Neural cell (in vitro differentiated cells): ENCODE results near the gene SND1. TPM values are rescaled to one million over a fixed set of nuclear protein-coding genes. Genes with fewer than 3 reads are reported as not detected.

ENCODE experiments used
- H2AFZ ChIP-seq: fragments of 200-600, 300-800 bp; sonication (generic), shearing (Covaris generic); 2 replicates; pipeline ENCODE4 v1.6.0; 2014; ENCODE audit warnings: low read depth, mild to moderate bottlenecking, antibody characterized with exemption, low read length, moderate library complexity
- H3F3A ChIP-seq: fragments of 200-600 bp; shearing (Covaris generic); 2 replicates; pipeline ENCODE4 v1.6.1; 2016; ENCODE audit warnings: mild to moderate bottlenecking, moderate library complexity, mixed read lengths, antibody characterized with exemption, low read length; ENCODE audit not compliant: insufficient read depth, poor library complexity, severe bottlenecking
- H3K27ac ChIP-seq: fragments of 200-600, 300-800 bp; sonication (generic), shearing (Covaris generic); 2 replicates; pipeline ENCODE4 v1.5.1; 2014; ENCODE audit warnings: mild to moderate bottlenecking, low read length, moderate library complexity
- H3K27me3 ChIP-seq: fragments of 300-800, 200-600 bp; sonication (generic), shearing (Covaris generic); 2 replicates; pipeline ENCODE4 v1.6.0; 2014; ENCODE audit warnings: mild to moderate bottlenecking, low read depth, low read length, moderate library complexity; ENCODE audit not compliant: insufficient read depth
- H3K36me3 ChIP-seq: fragments of 300-800, 200-600 bp; sonication (generic), shearing (Covaris generic); 2 replicates; pipeline ENCODE4 v1.5.1; 2014; ENCODE audit warnings: mild to moderate bottlenecking, antibody characterized with exemption, low read length, moderate library complexity; ENCODE audit not compliant: insufficient read depth
- H3K4me2 ChIP-seq: fragments of 300-800, 200-600 bp; sonication (generic), shearing (Covaris generic); 2 replicates; pipeline ENCODE4 v1.6.0; 2014; ENCODE audit warnings: mild to moderate bottlenecking, low read length
- H3K4me3 ChIP-seq: fragments of 300-800, 200-600 bp; sonication (generic), shearing (Covaris generic); 2 replicates; pipeline ENCODE4 v1.5.1; 2014; ENCODE audit warnings: mild to moderate bottlenecking, low read length, moderate library complexity
- H3K79me2 ChIP-seq: fragments of 200-600 bp; shearing (Covaris generic); replicated peaks from 2 replicates; pipeline ENCODE4 v1.6.0; 2014; ENCODE audit warnings: mild to moderate bottlenecking, low read length, moderate library complexity; ENCODE audit not compliant: insufficient read depth
- H3K9ac ChIP-seq: fragments of 300-800, 200-600 bp; sonication (generic), shearing (Covaris generic); 2 replicates; pipeline ENCODE4 v1.6.1; 2016; ENCODE audit warnings: mild to moderate bottlenecking, low read length, mixed read lengths
- H3K9me2 ChIP-seq: fragments of 200-600 bp; shearing (Covaris generic); 2 replicates; pipeline ENCODE4 v1.6.1; 2016; ENCODE audit warnings: mild to moderate bottlenecking, low read length, mixed read lengths; ENCODE audit not compliant: insufficient read depth
- H3K9me3 ChIP-seq: fragments of 200-600, 300-800 bp; sonication (generic), shearing (Covaris generic); 2 replicates; pipeline ENCODE4 v1.6.1; 2016; ENCODE audit warnings: mild to moderate bottlenecking, mixed run types, low read length, moderate library complexity, mixed read lengths
- H4K20me1 ChIP-seq: fragments of 200-600 bp; shearing (Covaris generic); 2 replicates; pipeline ENCODE4 v1.6.1; 2016; ENCODE audit warnings: mild to moderate bottlenecking, mixed run types; ENCODE audit not compliant: insufficient read depth
- CTCF ChIP-seq: fragments of 450-650 bp; IDR thresholded peaks from 2 replicates; pipeline ENCODE4 v1.5.1; 2014; ENCODE audit warnings: antibody characterized with exemption, mild to moderate bottlenecking, moderate library complexity; ENCODE audit not compliant: poor library complexity, severe bottlenecking
- EP300 ChIP-seq: fragments of 450-650 bp; conservative IDR thresholded peaks from 2 replicates; pipeline ENCODE4 v1.6.1; 2014; ENCODE audit warnings: antibody characterized with exemption, mild to moderate bottlenecking, moderate library complexity; ENCODE audit not compliant: poor library complexity, severe bottlenecking
- EZH2 ChIP-seq: fragments of 200-600, 300-800 bp; shearing (Covaris generic), sonication (generic); IDR thresholded peaks from 2 replicates; pipeline ENCODE4 v1.6.1; 2014; ENCODE audit warnings: antibody characterized with exemption, low read length, borderline replicate concordance, mild to moderate bottlenecking; ENCODE audit not compliant: insufficient read depth, poor library complexity, severe bottlenecking
- MXI1 ChIP-seq: fragments of 450-650 bp; conservative IDR thresholded peaks from 2 replicates; pipeline ENCODE4 v1.6.1; 2014; ENCODE audit warnings: antibody characterized with exemption, mild to moderate bottlenecking; ENCODE audit not compliant: poor library complexity, severe bottlenecking
- RAD21 ChIP-seq: fragments of 450-650 bp; conservative IDR thresholded peaks from 2 replicates; pipeline ENCODE4 v1.6.1; 2014; ENCODE audit warnings: antibody characterized with exemption, mild to moderate bottlenecking, moderate library complexity
- REST ChIP-seq: IDR thresholded peaks from 2 replicates; pipeline ENCODE4 v1.6.1; 2012; ENCODE audit warnings: borderline replicate concordance
- SMC3 ChIP-seq: fragments of 450-650 bp; conservative IDR thresholded peaks from 2 replicates; pipeline ENCODE4 v1.6.1; 2014; ENCODE audit warnings: antibody characterized with exemption, mild to moderate bottlenecking, moderate library complexity; ENCODE audit not compliant: poor library complexity
- TAF1 ChIP-seq: IDR thresholded peaks from 2 replicates; pipeline ENCODE4 v1.6.1; 2012; ENCODE audit warnings: low read depth
- polyA plus RNA-seq: library from polyadenylated mRNA; depleted of rRNA; stranded (reverse); fragments of >200 nt; gene quantifications from 2 replicates; pipeline ENCODE4 v1.2.3, GENCODE V29; 2014

Gene SND1
- polyA plus RNA-seq, 1 donor from 2014 or later, result 37.4 TPM

GRCh38 chr7:127731431-127732080, 79.6 kb downstream of the SND1 start:
- Histone ChIP-seq H3K36me3 (no peaks in the 10 kb centered on the region), H3F3A (no peaks in the 10 kb centered on the region), H2AFZ (no peak overlapping the region), H3K9me2 (no peaks in the 10 kb centered on the region), H3K9ac (no peak overlapping the region), H3K9me3 (no peaks in the 10 kb centered on the region), H3K27ac (no peak overlapping the region), H3K4me3 (no peak overlapping the region), H3K79me2 (no peaks in the 10 kb centered on the region), H3K4me2 (no peak overlapping the region), H4K20me1 (no peaks in the 10 kb centered on the region), H3K27me3 (no peaks in the 10 kb centered on the region)
- TF ChIP-seq REST, result no peak

- Histone ChIP-seq H3K4me2 (no peak overlapping the region), H4K20me1 (no peaks in the 10 kb centered on the region), H3K27me3 (no peaks in the 10 kb centered on the region), H3K27ac (no peak overlapping the region), H3K36me3 (no peaks in the 10 kb centered on the region), H2AFZ (no peak overlapping the region), H3K4me3 (no peak overlapping the region), H3K9me2 (no peaks in the 10 kb centered on the region), H3K9ac (no peak overlapping the region), H3K9me3 (no peaks in the 10 kb centered on the region), H3K79me2 (no peaks in the 10 kb centered on the region), H3F3A (no peaks in the 10 kb centered on the region)
- TF ChIP-seq TAF1 (no peak), MXI1 (no peak), EZH2 (no peak), SMC3 (no peak), CTCF (no peak), EP300 (no peak)
Measured at GRCh38 chr7:127732306-127732705, 80.3 kb downstream of the SND1 start.

- no peak overlapping the region for H3K4me2 ChIP-seq
- H3K9me2 ChIP-seq, result no peaks in the 10 kb centered on the region
- H3K79me2 ChIP-seq, result no peaks in the 10 kb centered on the region
- H4K20me1 ChIP-seq, result no peaks in the 10 kb centered on the region
- H3K9ac ChIP-seq, result no peak overlapping the region
- H3F3A ChIP-seq, result no peaks in the 10 kb centered on the region
- no peak for TF ChIP-seq RAD21
- TF ChIP-seq CTCF, result no peak
- no peak overlapping the region for H3K27ac ChIP-seq
- H3K9me3 ChIP-seq, result no peaks in the 10 kb centered on the region
- H3K4me3 ChIP-seq, result no peak overlapping the region
- H2AFZ ChIP-seq, result no peak overlapping the region
- H3K36me3 ChIP-seq, result no peaks in the 10 kb centered on the region
- H3K27me3 ChIP-seq, result no peaks in the 10 kb centered on the region
Measured at GRCh38 chr7:127733986-127734385, 82.0 kb downstream of the SND1 start.
